OCI-LY7 (cell line): ENCODE measurements around the gene GSTA3.

Experiments
- CTCF ChIP-seq: fragments of 200-600 bp; sonication (generic); conservative IDR thresholded peaks from 2 replicates; pipeline ENCODE4 v1.5.1; 2014; ENCODE audit warnings: mild to moderate bottlenecking, antibody characterized with exemption, low read length, moderate library complexity, mixed read lengths
- EZH2phosphoT487 ChIP-seq: fragments of 200-600 bp; sonication (generic); IDR thresholded peaks from 2 replicates; pipeline ENCODE4 v1.6.1; 2018; ENCODE audit warnings: low read depth, borderline replicate concordance, mild to moderate bottlenecking, mixed run types, antibody characterized with exemption, low read length, moderate library complexity, mixed read lengths

GRCh38 chr6:52877786-52878185 lies 31.7 kb downstream of the GSTA3 start:
- TF ChIP-seq CTCF (no peak), EZH2phosphoT487 (no peak)
